OCI-LY1 (cell line): ENCODE measurements around the gene ADARB2.

ENCODE experiments used
- H2AFZ ChIP-seq: fragments of 200-600 bp; sonication (generic), shearing (Covaris generic); 2 replicates; pipeline ENCODE4 v1.6.0; 2014; ENCODE audit warnings: antibody characterized with exemption, mild to moderate bottlenecking, low read length
- H3F3A ChIP-seq: fragments of 200-600 bp; sonication (generic), shearing (Covaris generic); 2 replicates; pipeline ENCODE4 v1.6.0; 2014; ENCODE audit warnings: mild to moderate bottlenecking, antibody characterized with exemption, low read length, moderate library complexity; ENCODE audit not compliant: insufficient read depth
- H3K27ac ChIP-seq: fragments of 200-600 bp; sonication (generic); 2 replicates; pipeline ENCODE4 v1.5.1; 2014; ENCODE audit warnings: low read length, mixed run types, mild to moderate bottlenecking, low read depth; ENCODE audit not compliant: poor library complexity, severe bottlenecking
- H3K27me3 ChIP-seq: fragments of 200-600 bp; sonication (generic); 2 replicates; pipeline ENCODE4 v1.6.0; 2014; ENCODE audit warnings: antibody characterized with exemption, mild to moderate bottlenecking, low read length, moderate library complexity; ENCODE audit not compliant: insufficient read depth
- H3K36me3 ChIP-seq: fragments of 200-600 bp; sonication (generic); 2 replicates; pipeline ENCODE4 v1.6.1; 2014; ENCODE audit warnings: mild to moderate bottlenecking, antibody characterized with exemption, low read length, moderate library complexity, mixed read lengths; ENCODE audit not compliant: insufficient read depth
- H3K4me1 ChIP-seq: fragments of 200-600 bp; sonication (generic); 2 replicates; pipeline ENCODE4 v1.5.1; 2014; ENCODE audit warnings: mild to moderate bottlenecking, low read length, moderate library complexity; ENCODE audit not compliant: insufficient read depth, severe bottlenecking
- H3K4me2 ChIP-seq: fragments of 200-600 bp; sonication (generic), shearing (Covaris generic); 2 replicates; pipeline ENCODE4 v1.6.1; 2014; ENCODE audit warnings: low read length
- H3K4me3 ChIP-seq: fragments of 200-600 bp; sonication (generic); 2 replicates; pipeline ENCODE4 v1.5.1; 2014; ENCODE audit warnings: low read length, low read depth, mild to moderate bottlenecking, mixed read lengths; ENCODE audit not compliant: poor library complexity, severe bottlenecking
- H3K79me2 ChIP-seq: fragments of 200-600 bp; shearing (Covaris generic); 2 replicates; pipeline ENCODE4 v1.6.1; 2016; ENCODE audit warnings: mixed run types, low read length, mixed read lengths; ENCODE audit not compliant: insufficient read depth
- H3K9ac ChIP-seq: fragments of 200-600 bp; sonication (generic), shearing (Covaris generic); 2 replicates; pipeline ENCODE4 v1.6.1; 2014; ENCODE audit warnings: mild to moderate bottlenecking, low read length, mixed read lengths
- H3K9me2 ChIP-seq: fragments of 200-600 bp; sonication (generic), shearing (Covaris generic); 2 replicates; pipeline ENCODE4 v1.6.1; 2014; ENCODE audit warnings: low read depth, mild to moderate bottlenecking, low read length, mixed read lengths
- H3K9me3 ChIP-seq: fragments of 200-600 bp; shearing (Covaris generic); 2 replicates; pipeline ENCODE4 v1.6.1; 2014; ENCODE audit warnings: low read length, mixed read lengths
- H4K20me1 ChIP-seq: fragments of 200-600 bp; sonication (generic), shearing (Covaris generic); 2 replicates; pipeline ENCODE4 v1.6.0; 2016; ENCODE audit warnings: mild to moderate bottlenecking, low read length; ENCODE audit not compliant: insufficient read depth
- CTCF ChIP-seq: fragments of 200-600 bp; sonication (generic), shearing (Covaris generic); IDR thresholded peaks from 2 replicates; pipeline ENCODE4 v1.5.1; 2017; ENCODE audit warnings: mild to moderate bottlenecking, antibody characterized with exemption, low read length, moderate library complexity, mixed read lengths
- EZH2 ChIP-seq: fragments of 200-600 bp; sonication (generic), shearing (Covaris generic); IDR thresholded peaks from 2 replicates; pipeline ENCODE4 v1.8.0; 2017; ENCODE audit warnings: borderline replicate concordance, mixed run types, mild to moderate bottlenecking, antibody characterized with exemption, low read length, moderate library complexity, mixed read lengths

ADARB2 gene

GRCh38 chr10:1257274-1257673 lies 480.1 kb downstream of the ADARB2 start:
- H3F3A ChIP-seq: no peaks in the 10 kb centered on the region
- H3K9ac ChIP-seq: no peak overlapping the region
- H2AFZ ChIP-seq: no peak overlapping the region
- no peaks in the 10 kb centered on the region for H3K4me1 ChIP-seq
- H3K27ac ChIP-seq: no peak overlapping the region
- no peak overlapping the region for H3K4me2 ChIP-seq
- no peaks in the 10 kb centered on the region for H3K36me3 ChIP-seq
- no peaks in the 10 kb centered on the region for H3K79me2 ChIP-seq
- no peaks in the 10 kb centered on the region for H3K27me3 ChIP-seq
- no peak for TF ChIP-seq CTCF
- no peak for TF ChIP-seq EZH2
- no peaks in the 10 kb centered on the region for H4K20me1 ChIP-seq
- H3K9me3 ChIP-seq: no peaks in the 10 kb centered on the region
- H3K9me2 ChIP-seq: no peaks in the 10 kb centered on the region
- no peak overlapping the region for H3K4me3 ChIP-seq

- no peak overlapping the region for H3K4me2 ChIP-seq
- H3K36me3 ChIP-seq: no peaks in the 10 kb centered on the region
- no peaks in the 10 kb centered on the region for H3K9me2 ChIP-seq
- TF ChIP-seq EZH2 (no peak), CTCF (no peak)
- H3K9me3 ChIP-seq: no peaks in the 10 kb centered on the region
- no peak overlapping the region for H2AFZ ChIP-seq
- H4K20me1 ChIP-seq: no peaks in the 10 kb centered on the region
- no peaks in the 10 kb centered on the region for H3K27me3 ChIP-seq
- H3K9ac ChIP-seq: no peak overlapping the region
- H3F3A ChIP-seq: no peaks in the 10 kb centered on the region
- H3K4me1 ChIP-seq: no peaks in the 10 kb centered on the region
- H3K27ac ChIP-seq: no peak overlapping the region
- H3K79me2 ChIP-seq: no peaks in the 10 kb centered on the region
- H3K4me3 ChIP-seq: no peak overlapping the region
These were observed 480.9 kb downstream of the ADARB2 start for GRCh38 chr10:1256432-1256725.

GRCh38 chr10:1255600-1256431 lies 481.5 kb downstream of the ADARB2 start:
- Histone ChIP-seq H3K9me3 (no peaks in the 10 kb centered on the region), H3K27me3 (no peaks in the 10 kb centered on the region), H4K20me1 (no peaks in the 10 kb centered on the region), H3K9ac (no peak overlapping the region), H3K79me2 (no peaks in the 10 kb centered on the region), H3K4me2 (no peak overlapping the region), H3K36me3 (no peaks in the 10 kb centered on the region), H2AFZ (no peak overlapping the region), H3K9me2 (no peaks in the 10 kb centered on the region), H3F3A (no peaks in the 10 kb centered on the region), H3K4me1 (no peaks in the 10 kb centered on the region), H3K4me3 (no peak overlapping the region), H3K27ac (no peak overlapping the region)
- TF ChIP-seq CTCF (no peak), EZH2 (no peak)
